Dermis blood vessel endothelial cell (primary cell): ENCODE data around the gene PARD3B. TPM values are rescaled to one million over a fixed set of nuclear protein-coding genes. Genes with fewer than 3 reads are reported as not detected.
"Not testable (repeated sequence)": the region's sequence is repeated elsewhere in the genome, so short reads cannot be mapped to it uniquely, and the experiment has no call there.

Source experiments
- DNase-seq: peaks from one replicate; pipeline ENCODE4 v3.0.0; 2010
- total RNA-seq: library from RNA; depleted of rRNA; stranded (reverse); fragments of >200 nt; gene quantifications from 2 replicates; pipeline ENCODE4 v1.2.3, GENCODE V29; 2014

PARD3B gene
- total RNA-seq, 1 donor from 2014 or later = 13.3 TPM

- DNase-seq = no peak
These were observed 2.2 kb upstream of the PARD3B start for GRCh38 chr2:204542982-204543608.

- DNase-seq = peak; percentile 33
These were observed 823 bp downstream of the PARD3B start for GRCh38 chr2:204545861-204546735.

- DNase-seq = peak; percentile 2
These were observed 5.7 kb downstream of the PARD3B start for GRCh38 chr2:204550751-204551511.

GRCh38 chr2:204551512-204551863, 6.2 kb downstream of the PARD3B start:
- no peak for DNase-seq

GRCh38 chr2:204557604-204558003, 12.3 kb downstream of the PARD3B start:
- DNase-seq = no peak

- not testable (repeated sequence) for DNase-seq
These were observed 14.1 kb downstream of the PARD3B start for GRCh38 chr2:204559358-204559757.

GRCh38 chr2:204560902-204561301, 15.6 kb downstream of the PARD3B start:
- no peak for DNase-seq

GRCh38 chr2:204561771-204562170, 16.5 kb downstream of the PARD3B start:
- DNase-seq = no peak

GRCh38 chr2:204566439-204566838, 21.2 kb downstream of the PARD3B start:
- no peak for DNase-seq

GRCh38 chr2:204570421-204570820, 25.1 kb downstream of the PARD3B start:
- DNase-seq = no peak

GRCh38 chr2:204571041-204571440, 25.8 kb downstream of the PARD3B start:
- no peak for DNase-seq

- DNase-seq = no peak
These were observed 26.6 kb downstream of the PARD3B start for GRCh38 chr2:204571911-204572310.

- DNase-seq = no peak
These were observed 27.9 kb downstream of the PARD3B start for GRCh38 chr2:204573221-204573620.

- DNase-seq = no peak
These were observed 29.2 kb downstream of the PARD3B start for GRCh38 chr2:204574486-204574885.

- no peak for DNase-seq
These were observed 30.2 kb downstream of the PARD3B start for GRCh38 chr2:204575463-204575862.

- DNase-seq = no peak
These were observed 31.2 kb downstream of the PARD3B start for GRCh38 chr2:204576362-204576979.

- DNase-seq = no peak
These were observed 33.8 kb downstream of the PARD3B start for GRCh38 chr2:204578928-204579598.

GRCh38 chr2:204581946-204582345, 36.7 kb downstream of the PARD3B start:
- no peak for DNase-seq

- no peak for DNase-seq
These were observed 38.5 kb downstream of the PARD3B start for GRCh38 chr2:204583773-204584172.

- DNase-seq = no peak
These were observed 40.7 kb downstream of the PARD3B start for GRCh38 chr2:204585930-204586329.

- DNase-seq = no peak
These were observed 41.3 kb downstream of the PARD3B start for GRCh38 chr2:204586444-204587180.

- DNase-seq = no peak
These were observed 44.8 kb downstream of the PARD3B start for GRCh38 chr2:204590063-204590462.
